ENCODE results near the gene SH3GL2.

SH3GL2 gene

GRCh38 chr9:17843236-17843635 is 264.4 kb downstream of the SH3GL2 start:
- Histone ChIP-seq H3K9ac (ENCODE audit: low read depth, low read length) (no peak overlapping the region), H3K9me3 (ENCODE audit: control insufficient read depth, insufficient read depth, low read length) (peaks cover 8% of the 10 kb centered on the region), H3K4me1 (ENCODE audit: insufficient read depth, low read length) (no peaks in the 10 kb centered on the region), H3K36me3 (ENCODE audit: insufficient read depth, low read length) (no peaks in the 10 kb centered on the region)

Measured in ES-I3 (cell line).